Thyroid gland (tissue), 4 donors: ENCODE measurements around the gene ANG.

ENCODE experiments used
- POLR2A ChIP-seq, 2 donors: fragments of 450-650 bp; IDR thresholded peaks; one replicate each; pipeline ENCODE4 v1.6.1; 2017; ENCODE audit warnings: antibody characterized with exemption in 2 of 2, mild to moderate bottlenecking in 2 of 2, moderate library complexity in 1 of 2
- TF ChIP-seq, protein P1 (sequence below), 6 experiments: fragments of 200-600 bp in 3 of 6; fragments of 450-650 bp in 3 of 6; sonication (generic) in 3 of 6; IDR thresholded peaks; one replicate each; pipeline ENCODE4 v1.5.1; 2016 to 2019; ENCODE audit warnings: antibody characterized with exemption in 6 of 6, mild to moderate bottlenecking in 2 of 6, inconsistent platforms in 1 of 6, moderate library complexity in 1 of 6

- TF ChIP-seq, protein P1, sequence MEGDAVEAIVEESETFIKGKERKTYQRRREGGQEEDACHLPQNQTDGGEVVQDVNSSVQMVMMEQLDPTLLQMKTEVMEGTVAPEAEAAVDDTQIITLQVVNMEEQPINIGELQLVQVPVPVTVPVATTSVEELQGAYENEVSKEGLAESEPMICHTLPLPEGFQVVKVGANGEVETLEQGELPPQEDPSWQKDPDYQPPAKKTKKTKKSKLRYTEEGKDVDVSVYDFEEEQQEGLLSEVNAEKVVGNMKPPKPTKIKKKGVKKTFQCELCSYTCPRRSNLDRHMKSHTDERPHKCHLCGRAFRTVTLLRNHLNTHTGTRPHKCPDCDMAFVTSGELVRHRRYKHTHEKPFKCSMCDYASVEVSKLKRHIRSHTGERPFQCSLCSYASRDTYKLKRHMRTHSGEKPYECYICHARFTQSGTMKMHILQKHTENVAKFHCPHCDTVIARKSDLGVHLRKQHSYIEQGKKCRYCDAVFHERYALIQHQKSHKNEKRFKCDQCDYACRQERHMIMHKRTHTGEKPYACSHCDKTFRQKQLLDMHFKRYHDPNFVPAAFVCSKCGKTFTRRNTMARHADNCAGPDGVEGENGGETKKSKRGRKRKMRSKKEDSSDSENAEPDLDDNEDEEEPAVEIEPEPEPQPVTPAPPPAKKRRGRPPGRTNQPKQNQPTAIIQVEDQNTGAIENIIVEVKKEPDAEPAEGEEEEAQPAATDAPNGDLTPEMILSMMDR (IDR thresholded peaks at IDR 0.05) = no peak
- no peak for TF ChIP-seq POLR2A (IDR thresholded peaks at IDR 0.05)
Observed at GRCh38 chr14:20688167-20688839, at the start of gene ANG.
